ENCODE results near the gene SAMD1.

SAMD1 gene

GRCh38 chr19:14127929-14128509 is 37.5 kb upstream of the SAMD1 start:
- no peak overlapping the region for H3K27ac ChIP-seq
- no peak for TF ChIP-seq ZFX (IDR thresholded peaks at IDR 0.05)
- no peak for TF ChIP-seq CTCF (conservative IDR thresholded peaks at IDR 0.05)

GRCh38 chr19:14127176-14127575 is 36.6 kb upstream of the SAMD1 start:
- TF ChIP-seq ZFX (IDR thresholded peaks at IDR 0.05) = no peak
- no peak for TF ChIP-seq CTCF (conservative IDR thresholded peaks at IDR 0.05)

GRCh38 chr19:14122924-14123323 is 32.4 kb upstream of the SAMD1 start:
- H3K27ac ChIP-seq = no peak overlapping the region
- no peak for TF ChIP-seq ZFX (IDR thresholded peaks at IDR 0.05)
- TF ChIP-seq CTCF (conservative IDR thresholded peaks at IDR 0.05) = no peak

More at GRCh38 chr19:14127176-14127575, 36.6 kb upstream of the SAMD1 start:
- no peak overlapping the region for H3K27ac ChIP-seq

- no peak overlapping the region; the same call in 1 of the 2 replicates for H3K27ac ChIP-seq
- TF ChIP-seq CTCF (conservative IDR thresholded peaks at IDR 0.05) (no peak), ZFX (IDR thresholded peaks at IDR 0.05) (no peak)
Measured at GRCh38 chr19:14120497-14120780, 29.9 kb upstream of the SAMD1 start.

GRCh38 chr19:14119644-14120496 is 29.3 kb upstream of the SAMD1 start:
- no peak for TF ChIP-seq ZFX (IDR thresholded peaks at IDR 0.05)
- no peak for TF ChIP-seq CTCF (conservative IDR thresholded peaks at IDR 0.05)
- peak overlapping the region; percentile 91 for H3K27ac ChIP-seq

- H3K27ac ChIP-seq = peak overlapping the region; percentile 91
- TF ChIP-seq ZFX (IDR thresholded peaks at IDR 0.05) (no peak), CTCF (conservative IDR thresholded peaks at IDR 0.05) (no peak)
Measured at GRCh38 chr19:14119146-14119545, 28.6 kb upstream of the SAMD1 start.

All from C4-2B (cell line).